Esophagus squamous epithelium (tissue), 5 donors: ENCODE measurements around the gene IFI27L1. TPM values are rescaled to one million over a fixed set of nuclear protein-coding genes. Genes with fewer than 3 reads are reported as not detected.

ENCODE experiments used
- DNase-seq: peaks from one replicate; lab custom pipeline; 2025; lab: John Stamatoyannopoulos, UW
- H3K27ac ChIP-seq, 4 donors: fragments of 200-600 bp; sonication (generic); one replicate each; pipeline ENCODE4 v1.5.1; 2016 to 2019; ENCODE audit warnings: mild to moderate bottlenecking in 1 of 4
- H3K27me3 ChIP-seq, 4 donors: fragments of 200-600 bp; sonication (generic); 1 replicate in 3 of 4; 2 replicates in 1 of 4; pipeline versions ENCODE4 v1.5.1 to v1.6.0; 2017 to 2021; ENCODE audit warnings: antibody characterized with exemption in 1 of 4
- H3K36me3 ChIP-seq, 3 donors: fragments of 200-600 bp; sonication (generic); one replicate each; pipeline ENCODE4 v1.5.1; 2016 to 2019
- H3K4me1 ChIP-seq, 3 donors: fragments of 200-600 bp; sonication (generic); one replicate each; pipeline ENCODE4 v1.5.1; 2017 to 2019
- H3K4me3 ChIP-seq, 4 donors: fragments of 200-600 bp; sonication (generic); 1 replicate in 3 of 4; 2 replicates in 1 of 4; pipeline ENCODE4 v1.5.1; 2016 to 2019; ENCODE audit warnings: mild to moderate bottlenecking in 2 of 4, moderate library complexity in 1 of 4
- H3K9me3 ChIP-seq, 3 donors: fragments of 200-600 bp; sonication (generic); one replicate each; pipeline ENCODE4 v1.5.1; 2016 to 2019
- CTCF ChIP-seq, 6 experiments: fragments of 450-650 bp in 4 of 6; fragments of 200-600 bp in 2 of 6; sonication (generic) in 2 of 6; IDR thresholded peaks; one replicate each; pipeline ENCODE4 v1.5.1; 2016 to 2019; ENCODE audit warnings: antibody characterized with exemption in 6 of 6, mild to moderate bottlenecking in 4 of 6, moderate library complexity in 4 of 6
- POLR2A ChIP-seq, 4 donors: fragments of 450-650 bp; IDR thresholded peaks; one replicate each; pipeline ENCODE4 v1.6.1; 2017; ENCODE audit warnings: antibody characterized with exemption in 4 of 4, mild to moderate bottlenecking in 4 of 4, moderate library complexity in 3 of 4
- WGBS, 2 donors: methylation state at CpG; one replicate each; pipeline ENCODE4 v1.1.5; 2018; 5-methylcytosine and 5-hydroxymethylcytosine counted together
- intact Hi-C: fragments of 100-400 bp; cut with DNase I; formaldehyde crosslinking; loops from one replicate; pipeline ENCODE4 v1.15.0; 2022
- total RNA-seq, 4 donors: library from RNA; depleted of rRNA; stranded (reverse); fragments of >200 nt; gene quantifications; one replicate each; pipeline ENCODE4 v1.1.0, GENCODE V29; 2016
- donor health status: DM: yes; HTN: yes; CAD: no.

IFI27L1 gene
- total RNA-seq, 4 donors from 2014 or later, result 1.9 to 12.5 (median 8.6) TPM

GRCh38 chr14:94145902-94146527, 64.9 kb downstream of the IFI27L1 start:
- H3K27me3 ChIP-seq, result no peaks in the 10 kb centered on the region
- H3K9me3 ChIP-seq, result no peaks in the 10 kb centered on the region
- TF ChIP-seq CTCF (IDR thresholded peaks at IDR 0.05) (no peak), POLR2A (IDR thresholded peaks at IDR 0.05) (no peak)
- 59 to 87% methylated on average over 4 to 6 of the region's 6 CpGs for WGBS, 2 donors
- no peak overlapping the region for H3K27ac ChIP-seq
- H3K4me1 ChIP-seq, result no peaks in the 10 kb centered on the region
- no peak overlapping the region for H3K4me3 ChIP-seq
- no peaks in the 10 kb centered on the region for H3K36me3 ChIP-seq
- DNase-seq, result no peak
- intact Hi-C loops, result no loop called here

Other genes starting within 250 kb of the IFI27L1 start
- gene FAM181A, start 154.0 kb upstream of the IFI27L1 start, total RNA-seq, result not detected
- gene ASB2, start 104.7 kb upstream of the IFI27L1 start, total RNA-seq, result 1 to 10 TPM in 3 of 4 donors, under 1 TPM in 1; 0.83 to 8.8 (median 3.7) TPM
- not detected for gene CCDC197, start 84.0 kb upstream of the IFI27L1 start, total RNA-seq
- gene OTUB2, start 55.0 kb upstream of the IFI27L1 start, total RNA-seq, result 10 to 100 TPM in 1 of 4 donors, 1 to 10 TPM in 3; 2.1 to 10.3 (median 7.4) TPM
- gene DDX24, start 108 bp upstream of the IFI27L1 start, total RNA-seq, result 100 to 1,000 TPM in 1 of 4 donors, 10 to 100 TPM in 3; 63.9 to 114 (median 71.9) TPM
- 100 to 1,000 TPM in 3 of 4 donors, 10 to 100 TPM in 1; 39.5 to 958 (median 291) TPM for gene IFI27, start 29.4 kb downstream of the IFI27L1 start, total RNA-seq
- 10 to 100 TPM; 50.6 to 97.1 (median 66.0) TPM for gene IFI27L2, start 48.3 kb downstream of the IFI27L1 start, total RNA-seq
- 1 to 10 TPM in 1 of 4 donors, under 1 TPM in 3; 0.08 to 1.7 (median 0.48) TPM for gene PPP4R4, start 93.0 kb downstream of the IFI27L1 start, total RNA-seq
- not detected for gene SERPINA10, start 212.0 kb downstream of the IFI27L1 start, total RNA-seq
- gene SERPINA6, start 242.0 kb downstream of the IFI27L1 start, total RNA-seq, result not detected